IMR-90 (cell line): Measurements from ENCODE around the gene TTC1. TPM values are rescaled to one million over a fixed set of nuclear protein-coding genes. Genes with fewer than 3 reads are reported as not detected.

Experiments used
- ATAC-seq: fragments of 200-7000 bp; cut with Tn5 transposase; 2 replicates; pipeline ENCODE4 v1.9.1; 2020; ENCODE audit warnings: low read depth, mild to moderate bottlenecking, moderate library complexity
- BruUV-seq: library from RNA; stranded (reverse); fragments of 400-500 nt; replicated peaks from 2 replicates; lab custom pipeline; 2021; lab: Mats Ljungman, UMichigan
- CTCF ChIA-PET: fragments of 300-600 bp; formaldehyde crosslinking; extraction: SDS; loops from one replicate; lab custom pipeline; 2021; ENCODE audit warnings: antibody characterized with exemption; lab: Yijun Ruan, JAX
- POLR2A ChIA-PET: fragments of 300-600 bp; sonication (Branson Sonifier 250); formaldehyde crosslinking; loops from one replicate; lab custom pipeline; 2022; ENCODE audit warnings: antibody characterized with exemption; ENCODE audit not compliant: unreplicated experiment; lab: Charles Lee
- DNase-seq: peaks from one replicate; pipeline ENCODE4 v3.0.0; 2013
- H2AFZ ChIP-seq: replicated peaks from 2 replicates; pipeline ENCODE3; 2013; ENCODE audit warnings: low read length, mild to moderate bottlenecking; ENCODE audit not compliant: poor library complexity
- H2AK5ac ChIP-seq: 2 replicates; pipeline ENCODE4 v1.6.1; 2013; ENCODE audit warnings: low read depth, low read length, inconsistent platforms
- H2AK9ac ChIP-seq: replicated peaks from 2 replicates; pipeline ENCODE3; 2013; ENCODE audit warnings: mild to moderate bottlenecking, low read depth, low read length, moderate library complexity; ENCODE audit not compliant: poor library complexity
- H2BK120ac ChIP-seq: 2 replicates; pipeline ENCODE4 v1.6.1; 2013; ENCODE audit warnings: low read depth, low read length, inconsistent platforms
- H2BK15ac ChIP-seq: 3 replicates; pipeline ENCODE4 v1.6.1; 2013; ENCODE audit warnings: low read depth, low read length, inconsistent platforms
- H2BK20ac ChIP-seq: 2 replicates; pipeline ENCODE4 v1.6.1; 2013; ENCODE audit warnings: low read depth, mild to moderate bottlenecking, inconsistent platforms, low read length, moderate library complexity
- H2BK5ac ChIP-seq: 2 replicates; pipeline ENCODE4 v1.6.1; 2013; ENCODE audit warnings: mild to moderate bottlenecking, low read depth, low read length, inconsistent platforms; ENCODE audit not compliant: poor library complexity, severe bottlenecking
- H3K14ac ChIP-seq: replicated peaks from 2 replicates; pipeline ENCODE4 v1.6.1; 2013; ENCODE audit warnings: low read depth, low read length, inconsistent platforms
- H3K18ac ChIP-seq: 2 replicates; pipeline ENCODE4 v1.6.1; 2013; ENCODE audit warnings: low read depth, low read length, control low read depth
- H3K23ac ChIP-seq: 2 replicates; pipeline ENCODE4 v1.6.1; 2013; ENCODE audit warnings: low read depth, low read length, inconsistent platforms
- H3K27ac ChIP-seq: 2 replicates; pipeline ENCODE4 v1.5.1; 2013; ENCODE audit warnings: mild to moderate bottlenecking, control low read depth, low read length; ENCODE audit not compliant: insufficient read depth
- H3K27me3 ChIP-seq: 2 replicates; pipeline ENCODE4 v1.6.1; 2013; ENCODE audit warnings: low read length; ENCODE audit not compliant: control insufficient read depth, insufficient read depth
- H3K36me3 ChIP-seq: 2 replicates; pipeline ENCODE4 v1.6.1; 2013; ENCODE audit warnings: low read length, mixed read lengths; ENCODE audit not compliant: control insufficient read depth, insufficient read depth
- H3K4ac ChIP-seq: 2 replicates; pipeline ENCODE4 v1.6.1; 2013; ENCODE audit warnings: low read depth, low read length, inconsistent platforms
- H3K4me1 ChIP-seq: 2 replicates; pipeline ENCODE4 v1.6.1; 2013; ENCODE audit warnings: low read length, mixed read lengths; ENCODE audit not compliant: control insufficient read depth, insufficient read depth
- H3K4me2 ChIP-seq: 2 replicates; pipeline ENCODE4 v1.6.1; 2013; ENCODE audit warnings: low read depth, mild to moderate bottlenecking, control low read depth, low read length, moderate library complexity
- H3K4me3 ChIP-seq: 2 replicates; pipeline ENCODE4 v1.5.1; 2013; ENCODE audit warnings: low read depth, mild to moderate bottlenecking, control low read depth, low read length, moderate library complexity; ENCODE audit not compliant: insufficient read depth
- H3K56ac ChIP-seq: 2 replicates; pipeline ENCODE4 v1.6.1; 2013; ENCODE audit warnings: low read length, inconsistent platforms; ENCODE audit not compliant: insufficient read depth; ENCODE audit errors: extremely low read depth
- H3K79me1 ChIP-seq, 2 experiments: 2 replicates each; pipeline ENCODE4 v1.6.1; 2013; ENCODE audit warnings: low read length in 2 of 2, inconsistent platforms in 1 of 2, low read depth in 1 of 2
- H3K9ac ChIP-seq: 2 replicates; pipeline ENCODE4 v1.6.1; 2013; ENCODE audit warnings: low read depth, low read length, control low read depth
- H3K9me1 ChIP-seq: 2 replicates; pipeline ENCODE4 v1.6.1; 2013; ENCODE audit warnings: low read length, inconsistent platforms; ENCODE audit not compliant: insufficient read depth
- H3K9me3 ChIP-seq: 2 replicates; pipeline ENCODE4 v1.6.1; 2013; ENCODE audit warnings: low read length; ENCODE audit not compliant: control insufficient read depth, insufficient read depth
- H4K20me1 ChIP-seq: 2 replicates; pipeline ENCODE4 v1.6.1; 2013; ENCODE audit warnings: low read length, inconsistent platforms; ENCODE audit not compliant: insufficient read depth
- H4K5ac ChIP-seq: 2 replicates; pipeline ENCODE4 v1.6.1; 2013; ENCODE audit warnings: mild to moderate bottlenecking, low read depth, low read length, control low read depth
- H4K8ac ChIP-seq, 2 experiments: 2 replicates each; pipeline ENCODE4 v1.6.1; 2013; ENCODE audit warnings: low read depth in 2 of 2, low read length in 2 of 2, control low read depth in 1 of 2, inconsistent platforms in 1 of 2
- H4K91ac ChIP-seq: 2 replicates; pipeline ENCODE4 v1.6.1; 2013; ENCODE audit warnings: low read depth, low read length, inconsistent platforms; ENCODE audit not compliant: insufficient read depth
- BHLHE40 ChIP-seq: fragments of 150-350 bp; IDR thresholded peaks from 2 replicates; pipeline ENCODE4 v1.6.1; 2016; ENCODE audit warnings: mild to moderate bottlenecking, low read depth, low read length
- CEBPB ChIP-seq: IDR thresholded peaks from 2 replicates; pipeline ENCODE4 v1.6.1; 2012; ENCODE audit warnings: low read depth, low read length, improper control_type of control experiment
- CHD1 ChIP-seq: IDR thresholded peaks from 2 replicates; pipeline ENCODE4 v1.6.1; 2012; ENCODE audit warnings: low read depth, low read length, improper control_type of control experiment
- ELK1 ChIP-seq: fragments of 150-350 bp; IDR thresholded peaks from 2 replicates; pipeline ENCODE4 v1.6.1; 2016; ENCODE audit warnings: low read depth, mild to moderate bottlenecking, low read length, moderate library complexity, borderline replicate concordance
- FOS ChIP-seq: fragments of 150-350 bp; IDR thresholded peaks from 2 replicates; pipeline ENCODE4 v1.6.1; 2016; ENCODE audit warnings: low read depth, low read length
- MAFK ChIP-seq: IDR thresholded peaks from 2 replicates; pipeline ENCODE4 v1.6.1; 2012; ENCODE audit warnings: low read depth, low read length, improper control_type of control experiment
- MAZ ChIP-seq: IDR thresholded peaks from 2 replicates; pipeline ENCODE4 v1.6.1; 2012; ENCODE audit warnings: low read depth, mild to moderate bottlenecking, low read length, improper control_type of control experiment, moderate library complexity, borderline replicate concordance
- MXI1 ChIP-seq: IDR thresholded peaks from 2 replicates; pipeline ENCODE4 v1.6.1; 2012; ENCODE audit warnings: low read depth, mild to moderate bottlenecking, low read length, moderate library complexity, borderline replicate concordance
- NFE2L2 ChIP-seq: fragments of 150-350 bp; IDR thresholded peaks from 2 replicates; pipeline ENCODE4 v1.6.1; 2016; ENCODE audit warnings: low read depth, mild to moderate bottlenecking, low read length
- POLR2A ChIP-seq: IDR thresholded peaks from 2 replicates; pipeline ENCODE4 v1.6.1; 2012; ENCODE audit warnings: mild to moderate bottlenecking, low read depth, low read length
- RAD21 ChIP-seq: IDR thresholded peaks from 2 replicates; pipeline ENCODE4 v1.6.1; 2012; ENCODE audit warnings: low read length, improper control_type of control experiment
- RCOR1 ChIP-seq: IDR thresholded peaks from 2 replicates; pipeline ENCODE4 v1.6.1; 2012; ENCODE audit warnings: mild to moderate bottlenecking, low read length, improper control_type of control experiment; ENCODE audit not compliant: insufficient replicate concordance
- SMC3 ChIP-seq: fragments of 150-350 bp; IDR thresholded peaks from 2 replicates; pipeline ENCODE4 v1.6.1; 2016; ENCODE audit warnings: low read depth, mild to moderate bottlenecking, antibody characterized with exemption, low read length, moderate library complexity
- WGBS, 2 experiments: methylation state at CpG; one replicate each; pipeline versions ENCODE4 v1.1.5 to v1.1.7; 2013; ENCODE audit warnings: missing lambda C conversion rate in 2 of 2; ENCODE audit not compliant: insufficient read length in 1 of 2; ENCODE audit errors: extremely low coverage in 2 of 2; 5-methylcytosine and 5-hydroxymethylcytosine counted together
- dilution Hi-C: fragments of 300-500 bp; cut with HindIII; formaldehyde crosslinking; loops from one replicate; pipeline ENCODE4 v1.14.3; 2018; ENCODE audit warnings: low sequenced_read_pairs; ENCODE audit not compliant: unreplicated experiment
- in situ Hi-C: fragments of 300-500 bp; cut with MboI; formaldehyde crosslinking; loops from 3 replicates; pipeline ENCODE4 v1.14.3; 2019; ENCODE audit warnings: low sequenced_read_pairs, inconsistent platforms, mixed read lengths
- intact Hi-C: fragments of 100-400 bp; cut with micrococcal nuclease; formaldehyde crosslinking; loops from 2 replicates; pipeline ENCODE4 v1.10.0; 2022
- polyA plus RNA-seq, 3 experiments: library from polyadenylated mRNA; depleted of rRNA; stranded (reverse); fragments of >200 nt; gene quantifications; 2 replicates each; pipeline ENCODE4 v1.2.3, GENCODE V29; 2012; ENCODE audit warnings: low replicate concordance in 1 of 3
- total RNA-seq: library from RNA; depleted of rRNA; stranded (reverse); fragments of >200 nt; gene quantifications from 2 replicates; pipeline ENCODE4 v1.2.3, GENCODE V29; 2012
- TF ChIP-seq, protein P1 (sequence below): conservative IDR thresholded peaks from 2 replicates; pipeline ENCODE4 v1.5.1; 2012; ENCODE audit warnings: mild to moderate bottlenecking, low read depth, low read length, improper control_type of control experiment
- TF ChIP-seq, protein P2 (sequence below): fragments of 150-350 bp; IDR thresholded peaks from 2 replicates; pipeline ENCODE4 v1.6.1; 2017; ENCODE audit warnings: mild to moderate bottlenecking, antibody characterized with exemption, low read length, low read depth

The TTC1 gene
- total and polyA plus RNA-seq, 2 of the 4 experiments (the other 2 are of a cell fraction), result 23.1 to 41.1 TPM

GRCh38 chr5:159992566-159992965 lies 16.4 kb upstream of the TTC1 start (continued):
- TF ChIP-seq RCOR1, result no peak
- no peak for TF ChIP-seq POLR2A

GRCh38 chr5:159993194-159993593 lies 15.7 kb upstream of the TTC1 start:
- in situ Hi-C loops, result no loop called here
- H3K9me3 ChIP-seq, result peaks cover 6% of the 10 kb centered on the region
- H3K23ac ChIP-seq, result no peak overlapping the region
- no peak overlapping the region for H2AK9ac ChIP-seq
- no peak overlapping the region for H2BK120ac ChIP-seq
- no peaks in the 10 kb centered on the region for H3K79me1 ChIP-seq
- H3K18ac ChIP-seq, result no peak overlapping the region
- WGBS, 2 experiments, result no CpG with 5 or more reads among the region's 2 CpGs
- no peaks in the 10 kb centered on the region for H3K36me3 ChIP-seq
- TF ChIP-seq CHD1, result no peak
- TF ChIP-seq NFE2L2, result no peak
- no peak for TF ChIP-seq SMC3
- TF ChIP-seq FOS, result no peak
- TF ChIP-seq MAFK, result no peak
- TF ChIP-seq ELK1, result no peak
- TF ChIP-seq, protein P1, sequence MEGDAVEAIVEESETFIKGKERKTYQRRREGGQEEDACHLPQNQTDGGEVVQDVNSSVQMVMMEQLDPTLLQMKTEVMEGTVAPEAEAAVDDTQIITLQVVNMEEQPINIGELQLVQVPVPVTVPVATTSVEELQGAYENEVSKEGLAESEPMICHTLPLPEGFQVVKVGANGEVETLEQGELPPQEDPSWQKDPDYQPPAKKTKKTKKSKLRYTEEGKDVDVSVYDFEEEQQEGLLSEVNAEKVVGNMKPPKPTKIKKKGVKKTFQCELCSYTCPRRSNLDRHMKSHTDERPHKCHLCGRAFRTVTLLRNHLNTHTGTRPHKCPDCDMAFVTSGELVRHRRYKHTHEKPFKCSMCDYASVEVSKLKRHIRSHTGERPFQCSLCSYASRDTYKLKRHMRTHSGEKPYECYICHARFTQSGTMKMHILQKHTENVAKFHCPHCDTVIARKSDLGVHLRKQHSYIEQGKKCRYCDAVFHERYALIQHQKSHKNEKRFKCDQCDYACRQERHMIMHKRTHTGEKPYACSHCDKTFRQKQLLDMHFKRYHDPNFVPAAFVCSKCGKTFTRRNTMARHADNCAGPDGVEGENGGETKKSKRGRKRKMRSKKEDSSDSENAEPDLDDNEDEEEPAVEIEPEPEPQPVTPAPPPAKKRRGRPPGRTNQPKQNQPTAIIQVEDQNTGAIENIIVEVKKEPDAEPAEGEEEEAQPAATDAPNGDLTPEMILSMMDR, result no peak
- TF ChIP-seq CEBPB, result no peak
- no peak for TF ChIP-seq POLR2A
- TF ChIP-seq, protein P2, sequence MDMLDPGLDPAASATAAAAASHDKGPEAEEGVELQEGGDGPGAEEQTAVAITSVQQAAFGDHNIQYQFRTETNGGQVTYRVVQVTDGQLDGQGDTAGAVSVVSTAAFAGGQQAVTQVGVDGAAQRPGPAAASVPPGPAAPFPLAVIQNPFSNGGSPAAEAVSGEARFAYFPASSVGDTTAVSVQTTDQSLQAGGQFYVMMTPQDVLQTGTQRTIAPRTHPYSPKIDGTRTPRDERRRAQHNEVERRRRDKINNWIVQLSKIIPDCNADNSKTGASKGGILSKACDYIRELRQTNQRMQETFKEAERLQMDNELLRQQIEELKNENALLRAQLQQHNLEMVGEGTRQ, result no peak
- TF ChIP-seq RCOR1, result no peak
- no peak for TF ChIP-seq BHLHE40
- TF ChIP-seq MAZ, result no peak
- no peak for TF ChIP-seq RAD21
- TF ChIP-seq MXI1, result no peak
- no peak overlapping the region for H3K4ac ChIP-seq
- H3K4me3 ChIP-seq, result no peak overlapping the region
- H3K4me1 ChIP-seq, result peaks cover 10% of the 10 kb centered on the region; the same call in 1 of the 2 replicates
- ATAC-seq (no peak), DNase-seq (no peak)
- no peak overlapping the region for H3K14ac ChIP-seq
- no TSS peak for BruUV-seq
- H2BK5ac ChIP-seq, result no peak overlapping the region
- H3K9me1 ChIP-seq, result 0 out of 2 replicates have a peak, but pooled peaks cover 4% of the 10 kb centered on the region
- intact Hi-C loops, result no loop called here
- no peak overlapping the region for H3K4me2 ChIP-seq
- H2BK20ac ChIP-seq, result no peak overlapping the region
- no peaks in the 10 kb centered on the region for H4K20me1 ChIP-seq
- H4K5ac ChIP-seq, result no peak overlapping the region
- H3K27me3 ChIP-seq, result no peaks in the 10 kb centered on the region
- H3K27ac ChIP-seq, result no peak overlapping the region
- no peak overlapping the region for H2BK15ac ChIP-seq
- no peak overlapping the region for H2AK5ac ChIP-seq
- ChIA-PET CTCF (no interaction called here), POLR2A (no interaction called here)
- no peak overlapping the region for H3K9ac ChIP-seq
- no peak overlapping the region for H3K56ac ChIP-seq
- no peak overlapping the region for H2AFZ ChIP-seq
- dilution Hi-C loops, result no loop called here
- H4K91ac ChIP-seq, result no peak overlapping the region
- H4K8ac ChIP-seq, result no peak overlapping the region
